Tibial artery (tissue), 4 donors: ENCODE results near the gene TBX1.
"Not testable (repeated sequence)": the region's sequence is repeated elsewhere in the genome, so short reads cannot be mapped to it uniquely, and the experiment has no call there.

Source experiments
- DNase-seq, 2 donors: peaks; one replicate each; pipeline ENCODE4 v3.0.0-alpha.2; 2019
- H3K27ac ChIP-seq, 2 donors: fragments of 200-600 bp; sonication (generic) in 1 of 2; 1 replicate in 1 of 2; 2 replicates in 1 of 2; pipeline ENCODE4 v1.5.1; 2018 to 2019; ENCODE audit warnings: mild to moderate bottlenecking in 1 of 2
- H3K27me3 ChIP-seq, 2 donors: fragments of 200-600 bp; sonication (generic) in 1 of 2; one replicate each; pipeline versions ENCODE4 v1.5.1 to v1.6.0; 2016 to 2019
- H3K36me3 ChIP-seq, 3 donors: fragments of 200-600 bp; sonication (generic) in 2 of 3; one replicate each; pipeline ENCODE4 v1.5.1; 2016 to 2019; ENCODE audit warnings: mild to moderate bottlenecking in 2 of 3
- H3K4me1 ChIP-seq, 4 donors: fragments of 200-600 bp; sonication (generic) in 2 of 4; 1 replicate in 3 of 4; 2 replicates in 1 of 4; pipeline ENCODE4 v1.5.1; 2016 to 2019
- H3K4me3 ChIP-seq, 2 donors: fragments of 200-600 bp; sonication (generic) in 1 of 2; 1 replicate in 1 of 2; 2 replicates in 1 of 2; pipeline ENCODE4 v1.5.1; 2018 to 2019; ENCODE audit warnings: mild to moderate bottlenecking in 2 of 2
- H3K9me3 ChIP-seq, 3 donors: fragments of 200-600 bp; sonication (generic) in 1 of 3; one replicate each; pipeline ENCODE4 v1.5.1; 2016 to 2019
- CTCF ChIP-seq, 2 experiments: fragments of 200-600 bp in 1 of 2; fragments of 450-650 bp in 1 of 2; IDR thresholded peaks; one replicate each; pipeline ENCODE4 v1.5.1; 2017 to 2019; ENCODE audit warnings: antibody characterized with exemption in 2 of 2, mild to moderate bottlenecking in 1 of 2, moderate library complexity in 1 of 2
- intact Hi-C: fragments of 100-400 bp; cut with DNase I; formaldehyde crosslinking; loops from one replicate; pipeline ENCODE4 v1.15.0; 2023; ENCODE audit warnings: low total_unique reads

TBX1 gene

GRCh38 chr22:19789828-19790227 lies 29.2 kb downstream of the TBX1 start:
- intact Hi-C loops = no loop called here

GRCh38 chr22:19791243-19791642 lies 30.7 kb downstream of the TBX1 start:
- no peak for TF ChIP-seq CTCF (IDR thresholded peaks at IDR 0.05)
- no peak for DNase-seq
- Histone ChIP-seq H3K4me1 (no peaks in the 10 kb centered on the region), H3K27ac (no peak overlapping the region), H3K9me3 (peaks cover 0 to 6% (median 4%) of the 10 kb centered on the region in 3 donors), H3K36me3 (peaks cover 5 to 28% (median 17%) of the 10 kb centered on the region in 3 donors), H3K4me3 (no peak overlapping the region), H3K27me3 (no peaks in the 10 kb centered on the region)
- intact Hi-C loops = no loop called here

More at GRCh38 chr22:19789828-19790227, 29.2 kb downstream of the TBX1 start:
- H3K27ac ChIP-seq = no peak overlapping the region
- no peaks in the 10 kb centered on the region for H3K4me1 ChIP-seq
- DNase-seq = no peak
- no peak for TF ChIP-seq CTCF (IDR thresholded peaks at IDR 0.05)
- H3K4me3 ChIP-seq = no peak overlapping the region
- H3K36me3 ChIP-seq = peaks cover 5 to 28% (median 17%) of the 10 kb centered on the region in 3 donors
- H3K27me3 ChIP-seq = no peaks in the 10 kb centered on the region
- peaks cover 0 to 6% (median 4%) of the 10 kb centered on the region in 3 donors for H3K9me3 ChIP-seq

DNA sequence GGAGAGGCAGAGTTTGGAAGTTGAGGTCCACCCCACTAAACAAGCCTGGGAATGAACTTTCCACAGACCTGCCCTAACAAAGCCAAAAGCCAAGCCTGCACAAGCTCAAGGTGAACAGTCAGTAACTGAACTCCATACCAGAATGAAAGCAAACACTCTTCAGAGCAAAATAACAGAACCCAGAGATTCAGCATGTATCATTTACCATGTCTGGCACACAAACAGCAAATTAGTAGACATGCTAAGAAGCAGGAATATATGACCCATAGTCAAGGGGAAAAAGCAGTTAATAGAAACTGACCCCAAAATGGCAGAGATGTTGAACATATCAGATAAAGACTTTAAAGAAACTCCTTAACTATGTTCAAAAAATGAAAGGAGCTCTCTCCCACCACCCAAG lies 31.3 kb downstream of the TBX1 start:
- DNase-seq = no peak
- no peaks in the 10 kb centered on the region for H3K4me1 ChIP-seq
- H3K4me3 ChIP-seq = no peak overlapping the region
- TF ChIP-seq CTCF (IDR thresholded peaks at IDR 0.05) = no peak
- H3K27ac ChIP-seq = no peak overlapping the region
- H3K9me3 ChIP-seq = peaks cover 0 to 6% (median 4%) of the 10 kb centered on the region in 3 donors
- H3K27me3 ChIP-seq = no peaks in the 10 kb centered on the region
- peaks cover 5 to 28% (median 17%) of the 10 kb centered on the region in 3 donors for H3K36me3 ChIP-seq
- intact Hi-C loops = no loop called here

DNA sequence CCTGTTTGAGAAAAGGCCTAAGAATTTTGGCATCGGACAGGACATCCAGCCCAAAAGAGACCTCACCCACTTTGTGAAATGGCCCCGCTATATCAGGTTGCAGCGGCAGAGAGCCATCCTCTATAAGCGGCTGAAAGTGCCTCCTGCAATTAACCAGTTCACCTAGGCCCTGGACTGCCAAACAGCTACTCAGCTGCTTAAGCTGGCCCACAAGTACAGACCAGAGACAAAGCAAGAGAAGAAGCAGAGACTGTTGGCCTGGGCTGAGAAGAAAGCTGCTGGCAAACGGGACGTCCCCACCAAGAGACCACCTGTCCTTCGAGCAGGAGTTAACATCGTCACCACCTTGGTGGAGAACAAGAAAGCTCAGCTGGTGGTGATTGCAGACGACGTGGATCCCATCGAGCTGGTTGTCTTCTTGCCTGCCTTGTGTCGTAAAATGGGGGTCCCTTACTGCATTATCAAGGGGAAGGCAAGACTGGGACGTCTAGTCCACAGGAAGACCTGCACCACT lies 31.9 kb downstream of the TBX1 start:
- intact Hi-C loops, DNase-seq, H3K27me3 ChIP-seq, H3K4me3 ChIP-seq, H3K27ac ChIP-seq, H3K4me1 ChIP-seq, H3K9me3 ChIP-seq: not testable (repeated sequence)
- peaks cover 5 to 28% (median 17%) of the 10 kb centered on the region in 3 donors for H3K36me3 ChIP-seq

DNA sequence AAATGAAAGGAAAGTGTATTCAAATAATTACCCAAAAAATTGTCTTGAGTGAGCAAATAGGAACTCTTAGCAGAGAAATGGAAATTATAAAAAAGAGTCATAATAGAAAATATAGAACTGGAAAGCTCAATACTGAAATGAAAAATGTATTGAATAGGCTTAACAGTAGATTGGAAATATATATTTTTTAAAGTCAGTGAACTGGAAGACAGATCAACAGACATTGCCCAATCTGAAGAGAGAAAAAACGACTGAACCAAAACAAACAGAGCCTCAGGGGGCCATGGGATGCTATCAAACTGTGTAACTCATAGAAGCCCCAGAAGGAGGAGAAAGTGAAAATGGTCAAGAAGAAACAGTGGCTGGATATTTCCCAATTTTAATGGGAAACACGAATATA lies 32.6 kb downstream of the TBX1 start:
- H3K27ac ChIP-seq = no peak overlapping the region
- peaks cover 5 to 21% (median 16%) of the 10 kb centered on the region in 3 donors for H3K36me3 ChIP-seq
- no peak for TF ChIP-seq CTCF (IDR thresholded peaks at IDR 0.05)
- no peak for DNase-seq
- intact Hi-C loops = no loop called here
- no peak overlapping the region for H3K4me3 ChIP-seq
- H3K27me3 ChIP-seq = no peaks in the 10 kb centered on the region
- peaks cover 0 to 6% (median 4%) of the 10 kb centered on the region in 3 donors for H3K9me3 ChIP-seq
- no peaks in the 10 kb centered on the region for H3K4me1 ChIP-seq

DNA sequence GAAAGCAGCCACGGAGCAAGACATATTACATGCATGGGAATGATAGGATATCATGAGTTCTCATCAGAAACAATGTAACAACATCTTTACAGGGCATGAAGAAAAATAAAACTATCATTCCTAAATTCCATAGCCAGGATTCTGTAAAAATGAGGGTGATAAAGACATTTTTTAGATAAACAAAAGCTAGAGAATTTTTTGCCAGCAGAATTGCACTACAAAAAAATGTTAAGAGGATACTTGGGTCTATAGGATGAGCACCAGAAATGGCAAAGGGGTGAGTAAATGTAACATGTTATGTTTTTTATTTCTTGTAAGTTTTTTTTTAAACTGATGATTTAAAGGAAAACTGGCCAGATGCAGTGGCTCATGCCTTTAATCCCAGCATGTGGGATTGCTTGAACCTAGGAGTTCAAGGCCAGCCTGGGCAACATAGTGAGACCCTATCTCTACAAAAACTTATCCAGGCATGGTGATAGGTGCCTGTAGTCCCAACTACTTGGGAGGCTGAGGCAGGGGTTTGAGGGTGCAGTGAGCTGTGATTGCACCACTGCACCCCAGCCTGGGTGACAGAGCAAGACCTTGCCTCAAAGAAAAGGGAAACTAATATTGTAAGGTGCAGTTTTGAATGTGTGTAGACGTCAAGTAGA lies 33.2 kb downstream of the TBX1 start:
- Histone ChIP-seq H3K4me1 (no peaks in the 10 kb centered on the region), H3K27me3 (no peaks in the 10 kb centered on the region), H3K36me3 (peaks cover 5 to 14% (median 10%) of the 10 kb centered on the region in 3 donors), H3K27ac (no peak overlapping the region), H3K9me3 (peaks cover 0 to 6% (median 4%) of the 10 kb centered on the region in 3 donors), H3K4me3 (no peak overlapping the region)
- TF ChIP-seq CTCF (IDR thresholded peaks at IDR 0.05) = no peak
- DNase-seq = no peak
- intact Hi-C loops = no loop called here
